MM.1S (cell line): ENCODE data around the gene PTPRN.
A peak's percentile ranks its signal among the peaks of the same experiment; 100 is the strongest.

Source experiments
- CTCF ChIP-seq: fragments of 300-600 bp; sonication (generic); IDR thresholded peaks from 2 replicates; pipeline ENCODE4 v1.5.1; 2016; ENCODE audit warnings: antibody characterized with exemption, low read length, mixed read lengths
- EZH2 ChIP-seq: fragments of 300-600 bp; sonication (generic); optimal IDR thresholded peaks from 2 replicates; pipeline ENCODE3; 2017; ENCODE audit warnings: low read depth, mild to moderate bottlenecking, antibody characterized with exemption, low read length, mixed read lengths

- TF ChIP-seq CTCF, result peak; percentile 96
- TF ChIP-seq EZH2, result no peak
These were observed 14.5 kb downstream of the PTPRN start for GRCh38 chr2:219294356-219295351.
